ENCODE measurements around the gene DOCK1. TPM values are rescaled to one million over a fixed set of nuclear protein-coding genes. Genes with fewer than 3 reads are reported as not detected.

Gene DOCK1
- total RNA-seq, 4 donors from 2014 or later: 50.8 to 59.0 (median 53.6) TPM

GRCh38 chr10:127275793-127276450 lies 370.7 kb downstream of the DOCK1 start:
- no peak for ATAC-seq
- H3K4me3 ChIP-seq: no peak overlapping the region
- TF ChIP-seq POLR2AphosphoS5 (IDR thresholded peaks at IDR 0.05): no peak
- TF ChIP-seq CTCF (IDR thresholded peaks at IDR 0.05): no peak
- TF ChIP-seq EP300 (IDR thresholded peaks at IDR 0.05): no peak
- no peak for TF ChIP-seq POLR2A (IDR thresholded peaks at IDR 0.05)
- no peaks in the 10 kb centered on the region for H3K27me3 ChIP-seq
- no peaks in the 10 kb centered on the region for H3K9me3 ChIP-seq
- 87 to 94% methylated on average over 9 to 10 of the region's 10 CpGs for WGBS, 2 donors (ENCODE audit: low coverage in 1 of 2)
- peaks cover 0 to 17% of the 10 kb centered on the region in 2 donors for H3K36me3 ChIP-seq
- no peak overlapping the region for H3K27ac ChIP-seq
- H3K4me1 ChIP-seq: no peaks in the 10 kb centered on the region

- Histone ChIP-seq H3K4me3 (no peak overlapping the region), H3K27me3 (no peaks in the 10 kb centered on the region), H3K36me3 (peaks cover 0 to 23% of the 10 kb centered on the region in 2 donors), H3K27ac (no peak overlapping the region), H3K9me3 (no peaks in the 10 kb centered on the region), H3K4me1 (no peaks in the 10 kb centered on the region)
- WGBS, 2 donors (ENCODE audit: low coverage in 1 of 2): 69 to 73% methylated on average over 4 of the region's 4 CpGs
- no peak for ATAC-seq
- TF ChIP-seq POLR2AphosphoS5 (IDR thresholded peaks at IDR 0.05): no peak
- no peak for TF ChIP-seq CTCF (IDR thresholded peaks at IDR 0.05)
- TF ChIP-seq POLR2A (IDR thresholded peaks at IDR 0.05): no peak
- no peak for TF ChIP-seq EP300 (IDR thresholded peaks at IDR 0.05)
Measured at GRCh38 chr10:127276794-127277462, 371.7 kb downstream of the DOCK1 start.

DNA sequence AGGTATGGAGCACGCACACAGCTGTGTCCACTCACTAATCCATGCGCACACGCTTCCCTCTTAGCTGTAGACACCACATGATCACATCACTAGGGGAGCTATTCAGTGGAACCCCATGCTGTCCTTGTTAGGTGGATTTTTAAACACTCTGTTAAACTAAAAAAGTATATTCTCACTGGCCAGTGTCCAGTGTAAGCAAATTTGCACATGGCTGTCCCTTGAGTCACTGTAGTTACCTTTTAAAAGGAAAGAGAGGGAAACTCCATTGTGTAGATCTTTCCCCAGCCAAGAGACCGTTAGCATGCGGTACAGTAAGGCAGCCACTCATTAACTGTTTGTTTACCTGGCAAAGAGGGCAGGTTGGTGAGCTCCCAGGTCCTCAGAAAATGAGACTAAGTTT lies 372.8 kb downstream of the DOCK1 start:
- peaks cover 0 to 21% of the 10 kb centered on the region in 2 donors for H3K36me3 ChIP-seq
- no peak for ATAC-seq
- H3K4me1 ChIP-seq: no peaks in the 10 kb centered on the region
- WGBS, 2 donors (ENCODE audit: low coverage in 1 of 2): 20 to 69% methylated on average over 1 to 5 of the region's 5 CpGs
- H3K27ac ChIP-seq: no peak overlapping the region
- no peak for TF ChIP-seq CTCF (IDR thresholded peaks at IDR 0.05)
- TF ChIP-seq POLR2A (IDR thresholded peaks at IDR 0.05): no peak
- TF ChIP-seq EP300 (IDR thresholded peaks at IDR 0.05): no peak
- no peak for TF ChIP-seq POLR2AphosphoS5 (IDR thresholded peaks at IDR 0.05)
- peaks cover 0 to 5% (median 0%) of the 10 kb centered on the region in 3 donors for H3K9me3 ChIP-seq
- no peak overlapping the region for H3K4me3 ChIP-seq
- H3K27me3 ChIP-seq: no peaks in the 10 kb centered on the region

DNA sequence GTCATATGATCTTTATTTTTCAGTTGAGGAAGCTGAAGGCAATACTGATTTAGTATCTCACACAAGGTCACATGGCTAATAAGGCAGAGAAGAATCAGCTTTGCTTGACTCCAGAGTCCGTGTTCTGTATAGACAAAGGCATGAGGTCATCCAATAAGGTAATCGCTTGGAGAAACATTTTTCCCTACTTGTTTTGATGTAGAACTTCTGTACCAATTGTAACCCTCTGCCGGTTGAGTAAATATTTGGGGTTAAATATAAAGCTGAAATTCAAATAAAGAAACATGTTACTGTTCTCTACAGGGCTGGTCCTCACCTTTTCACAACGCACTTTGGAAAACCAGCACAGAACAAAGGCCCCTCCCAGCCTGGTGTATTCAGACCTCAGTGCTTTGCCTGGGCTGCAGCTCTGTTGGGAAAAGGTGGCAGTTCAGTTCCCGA lies 374.1 kb downstream of the DOCK1 start:
- no peaks in the 10 kb centered on the region for H3K4me1 ChIP-seq
- TF ChIP-seq POLR2A (IDR thresholded peaks at IDR 0.05) (no peak), POLR2AphosphoS5 (IDR thresholded peaks at IDR 0.05) (no peak), EP300 (IDR thresholded peaks at IDR 0.05) (no peak), CTCF (IDR thresholded peaks at IDR 0.05) (no peak)
- H3K27ac ChIP-seq: no peak overlapping the region
- H3K4me3 ChIP-seq: no peak overlapping the region
- WGBS, 2 donors (ENCODE audit: low coverage in 1 of 2): 67 to 87% methylated on average over 3 to 4 of the region's 5 CpGs
- no peak for ATAC-seq
- peaks cover 0 to 8% (median 0%) of the 10 kb centered on the region in 3 donors for H3K9me3 ChIP-seq
- H3K27me3 ChIP-seq: no peaks in the 10 kb centered on the region
- H3K36me3 ChIP-seq: peaks cover 0 to 18% of the 10 kb centered on the region in 2 donors

DNA sequence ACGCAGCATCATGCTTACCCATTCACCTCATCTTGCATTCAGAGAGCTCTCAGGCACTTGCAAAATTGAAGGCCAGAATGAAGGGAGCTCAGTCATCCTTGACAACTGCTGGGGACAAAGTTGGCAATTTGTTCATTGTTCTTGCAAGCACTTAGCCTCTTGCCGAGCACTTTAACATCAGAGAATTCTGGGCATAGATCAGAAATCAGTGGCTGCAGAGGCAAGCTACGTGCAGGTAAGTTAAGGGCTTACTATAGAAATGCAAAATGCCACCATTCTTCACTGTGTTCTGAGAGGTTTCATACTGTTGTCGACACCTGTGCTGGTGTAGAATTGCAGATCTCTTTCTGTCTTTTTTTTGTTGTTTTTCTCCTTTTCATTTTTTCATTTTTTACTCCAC lies 375.2 kb downstream of the DOCK1 start:
- Histone ChIP-seq H3K36me3 (peaks cover 0 to 19% of the 10 kb centered on the region in 2 donors), H3K4me3 (no peak overlapping the region), H3K27ac (no peak overlapping the region), H3K27me3 (no peaks in the 10 kb centered on the region), H3K4me1 (no peaks in the 10 kb centered on the region), H3K9me3 (peaks cover 0 to 8% (median 0%) of the 10 kb centered on the region in 3 donors)
- ATAC-seq: no peak
- WGBS, 2 donors (ENCODE audit: low coverage in 1 of 2): 95 to 98% methylated on average over 3 to 4 of the region's 4 CpGs
- TF ChIP-seq POLR2AphosphoS5 (IDR thresholded peaks at IDR 0.05) (no peak), POLR2A (IDR thresholded peaks at IDR 0.05) (no peak), EP300 (IDR thresholded peaks at IDR 0.05) (no peak), CTCF (IDR thresholded peaks at IDR 0.05) (no peak)
